Endothelial cell of umbilical vein (primary cell): ENCODE data around the gene CYTH1. TPM values are rescaled to one million over a fixed set of nuclear protein-coding genes. Genes with fewer than 3 reads are reported as not detected.

ENCODE experiments used
- BruUV-seq: library from RNA; stranded (reverse); fragments of 400-500 nt; replicated peaks from 2 replicates; lab custom pipeline; 2021; lab: Mats Ljungman, UMichigan
- CTCF ChIA-PET: fragments of 300-600, 350-600 bp; sonication (Branson Sonifier 250); formaldehyde crosslinking; loops from one replicate; lab custom pipeline; 2021; ENCODE audit warnings: antibody characterized with exemption, inconsistent platforms; lab: Charles Lee
- POLR2A ChIA-PET: fragments of 300-600, 350-600 bp; sonication (Branson Sonifier 250); formaldehyde crosslinking; loops from one replicate; lab custom pipeline; 2021; ENCODE audit warnings: antibody characterized with exemption, inconsistent platforms; lab: Charles Lee
- DNase-seq: peaks from one replicate; pipeline ENCODE4 v3.0.0-alpha.2; 2011; ENCODE audit warnings: low read depth, low spot score
- FAIRE-seq: peaks from 2 replicates; lab custom pipeline; 2011; peaks lifted over from hg19 to GRCh38; lab: Jason Lieb, UNC
- H2AFZ ChIP-seq: 2 replicates; pipeline ENCODE4 v1.6.0; 2012; ENCODE audit warnings: low read depth, low read length, control low read depth, inconsistent platforms
- H3K27ac ChIP-seq: 2 replicates; pipeline ENCODE4 v1.5.1; 2011; ENCODE audit warnings: low read depth, mild to moderate bottlenecking, control low read depth, low read length, moderate library complexity; ENCODE audit not compliant: insufficient read depth
- H3K27me3 ChIP-seq, 2 experiments: 2 replicates each; pipeline versions ENCODE4 v1.6.0 to v1.6.1; 2011; ENCODE audit warnings: low read length in 2 of 2, mixed read lengths in 1 of 2; ENCODE audit not compliant: control insufficient read depth in 2 of 2, insufficient read depth in 2 of 2
- H3K36me3 ChIP-seq, 2 experiments: 2 replicates in 1 of 2; 3 replicates in 1 of 2; pipeline ENCODE4 v1.5.1; 2011; ENCODE audit warnings: low read length in 2 of 2, mild to moderate bottlenecking in 1 of 2, moderate library complexity in 1 of 2; ENCODE audit not compliant: control insufficient read depth in 2 of 2, insufficient read depth in 2 of 2; ENCODE audit errors: extremely low read depth in 1 of 2
- H3K4me1 ChIP-seq: 3 replicates; pipeline ENCODE4 v1.5.1; 2011; ENCODE audit warnings: mild to moderate bottlenecking, low read length; ENCODE audit not compliant: control insufficient read depth, insufficient read depth; ENCODE audit errors: extremely low read depth
- H3K4me2 ChIP-seq: 2 replicates; pipeline ENCODE4 v1.6.1; 2011; ENCODE audit warnings: low read length, control low read depth, mixed read lengths; ENCODE audit not compliant: insufficient read depth
- H3K4me3 ChIP-seq, 3 experiments: fragments of 200-600 bp in 1 of 3; sonication (generic), shearing (Covaris generic) in 1 of 3; replicated peaks in 1 of 3; 2 replicates each; pipeline ENCODE4 v1.5.1; 2011 to 2016; ENCODE audit warnings: control low read depth in 3 of 3, low read length in 3 of 3, mild to moderate bottlenecking in 2 of 3, inconsistent platforms in 1 of 3, low read depth in 1 of 3, moderate library complexity in 1 of 3; ENCODE audit not compliant: insufficient read depth in 1 of 3
- H3K79me2 ChIP-seq: 2 replicates; pipeline ENCODE4 v1.6.0; 2012; ENCODE audit warnings: low read length, inconsistent platforms; ENCODE audit not compliant: control insufficient read depth, insufficient read depth
- H3K9ac ChIP-seq: replicated peaks from 2 replicates; pipeline ENCODE3; 2011; ENCODE audit warnings: low read length, control low read depth; ENCODE audit not compliant: insufficient read depth; ENCODE audit errors: extremely low read depth
- H3K9me1 ChIP-seq: replicated peaks from 3 replicates; pipeline ENCODE4 v1.6.0; 2011; ENCODE audit warnings: mild to moderate bottlenecking, low read length; ENCODE audit not compliant: control insufficient read depth, insufficient read depth; ENCODE audit errors: extremely low read depth
- H3K9me3 ChIP-seq: replicated peaks from 2 replicates; pipeline ENCODE4 v1.5.1; 2012; ENCODE audit warnings: low read length, inconsistent platforms; ENCODE audit not compliant: control insufficient read depth, insufficient read depth
- H4K20me1 ChIP-seq: replicated peaks from 2 replicates; pipeline ENCODE3; 2011; ENCODE audit warnings: mild to moderate bottlenecking, low read length; ENCODE audit not compliant: control insufficient read depth, insufficient read depth; ENCODE audit errors: extremely low read depth
- EZH2 ChIP-seq: IDR thresholded peaks from 2 replicates; pipeline ENCODE4 v1.6.1; 2012; ENCODE audit warnings: borderline replicate concordance, low read depth, mild to moderate bottlenecking, moderate library complexity, low read length, inconsistent platforms; ENCODE audit not compliant: severe bottlenecking
- FOS ChIP-seq: IDR thresholded peaks from 2 replicates; pipeline ENCODE4 v1.6.1; 2011; ENCODE audit warnings: mild to moderate bottlenecking, low read length, moderate library complexity, borderline replicate concordance; ENCODE audit not compliant: insufficient read depth
- GATA2 ChIP-seq: IDR thresholded peaks from 2 replicates; pipeline ENCODE4 v1.7.0; 2011; ENCODE audit warnings: low read depth, mild to moderate bottlenecking, moderate library complexity, mixed read lengths, low read length; ENCODE audit not compliant: insufficient read length, insufficient read depth
- JUN ChIP-seq: IDR thresholded peaks from 2 replicates; pipeline ENCODE4 v1.6.1; 2011; ENCODE audit warnings: borderline replicate concordance, low read depth; ENCODE audit not compliant: insufficient read length, insufficient read depth
- MAX ChIP-seq: IDR thresholded peaks from 2 replicates; pipeline ENCODE4 v1.6.1; 2011; ENCODE audit not compliant: insufficient read depth, insufficient read length
- POLR2A ChIP-seq: IDR thresholded peaks from 2 replicates; pipeline ENCODE4 v1.6.1; 2012; ENCODE audit warnings: low read depth, mild to moderate bottlenecking, control low read depth, low read length
- POLR2AphosphoS5 ChIP-seq: IDR thresholded peaks from 2 replicates; pipeline ENCODE4 v1.6.1; 2012; ENCODE audit warnings: low read depth, mild to moderate bottlenecking, control low read depth, low read length, moderate library complexity; ENCODE audit not compliant: insufficient read depth
- dilution Hi-C: fragments of 300-500 bp; cut with MboI; formaldehyde crosslinking; loops from one replicate; pipeline ENCODE4 v1.15.0; 2019; ENCODE audit warnings: low sequenced_read_pairs; ENCODE audit not compliant: extremely low pct_ligation_motif_present
- intact Hi-C: fragments of 100-400 bp; cut with micrococcal nuclease; formaldehyde crosslinking; loops from one replicate; pipeline ENCODE4 v1.10.0; 2022
- polyA plus RNA-seq, 4 experiments: library from polyadenylated mRNA; depleted of rRNA in 3 of 4; stranded (reverse) in 3 of 4; unstranded in 1 of 4; fragments of >200 nt; gene quantifications; 2 replicates each; pipeline versions ENCODE4 v1.2.1 to v1.2.3, GENCODE V29; 2011 to 2012; ENCODE audit warnings: missing spikeins in 1 of 4
- total RNA-seq: library from RNA; stranded (reverse); gene quantifications from 2 replicates; pipeline ENCODE4 v1.2.3, GENCODE V29; 2021

Gene CYTH1
- total and polyA plus RNA-seq, 2 donors (not counting 3 experiments of a cell fraction or from before 2014, with no cell fraction given): 35.9 to 49.9 TPM

- DNase-seq: no peak
- intact Hi-C loops: no loop called here
- Histone ChIP-seq H3K4me3 (no peak overlapping the region), H3K4me1 (no peaks in the 10 kb centered on the region), H2AFZ (no peak overlapping the region), H3K9me1 (no peaks in the 10 kb centered on the region), H3K79me2 (no peaks in the 10 kb centered on the region), H3K9me3 (no peaks in the 10 kb centered on the region), H4K20me1 (no peaks in the 10 kb centered on the region), H3K9ac (no peak overlapping the region), H3K27me3 (no peaks in the 10 kb centered on the region), H3K27ac (no peak overlapping the region), H3K36me3 (peaks cover 16 to 18% of the 10 kb centered on the region in 2 experiments), H3K4me2 (no peak overlapping the region)
- BruUV-seq: no TSS peak
- ChIA-PET CTCF (interaction anchor here (0.8 to 2.3 kb wide), 2 partner anchors 13 to 199 kb away, joined by 4 to 13 read pairs; no protein-coding TSS in a partner anchor), POLR2A (interaction anchor here (0.9 kb wide), 1 partner anchor 122 kb away, joined by 3 read pairs; no protein-coding TSS in a partner anchor)
- FAIRE-seq: no peak
- TF ChIP-seq FOS (no peak), GATA2 (no peak), MAX (no peak), POLR2A (no peak), POLR2AphosphoS5 (no peak), JUN (no peak), EZH2 (no peak)
- dilution Hi-C loops: no loop called here
Measured at GRCh38 chr17:78696016-78696982, 85.8 kb downstream of the CYTH1 start.
